Measurements from ENCODE around the gene TAB3. TPM values are rescaled to one million over a fixed set of nuclear protein-coding genes. Genes with fewer than 3 reads are reported as not detected.

Gene TAB3
- total RNA-seq, 1 donor from 2014 or later, result 26.1 TPM

DNA sequence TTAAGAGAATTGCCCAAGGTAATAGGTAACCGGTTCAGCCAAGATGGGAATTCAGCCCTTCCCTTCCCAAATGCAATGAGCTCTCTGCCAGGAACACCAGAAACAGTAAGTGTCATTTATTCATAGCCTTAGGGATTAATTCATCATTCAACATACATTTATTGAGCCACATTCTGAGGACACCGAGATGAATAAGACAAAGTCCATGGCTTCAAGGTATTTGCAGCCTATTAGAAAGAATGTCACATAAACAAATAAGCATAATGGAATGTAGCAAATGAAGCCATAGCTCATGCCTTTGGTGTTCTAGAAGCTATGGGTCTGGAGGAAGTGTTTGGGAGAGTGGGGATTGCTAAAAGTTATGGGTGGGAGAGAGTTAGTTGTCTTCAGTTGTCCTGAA, 6.3 kb upstream of the TAB3 start:
- peaks cover 3% of the 10 kb centered on the region for H3K4me1 Mint-ChIP-seq (ENCODE audit: unreplicated experiment)
- H3K36me3 Mint-ChIP-seq, result peaks cover 4% of the 10 kb centered on the region
- H3K27ac Mint-ChIP-seq, result peak overlapping the region; percentile 51
- peaks cover 15% of the 10 kb centered on the region for H3K9me3 Mint-ChIP-seq
- H3K4me3 Mint-ChIP-seq, result no peak overlapping the region
- H3K27me3 Mint-ChIP-seq, result no peaks in the 10 kb centered on the region
- TF ChIP-seq, protein P1, sequence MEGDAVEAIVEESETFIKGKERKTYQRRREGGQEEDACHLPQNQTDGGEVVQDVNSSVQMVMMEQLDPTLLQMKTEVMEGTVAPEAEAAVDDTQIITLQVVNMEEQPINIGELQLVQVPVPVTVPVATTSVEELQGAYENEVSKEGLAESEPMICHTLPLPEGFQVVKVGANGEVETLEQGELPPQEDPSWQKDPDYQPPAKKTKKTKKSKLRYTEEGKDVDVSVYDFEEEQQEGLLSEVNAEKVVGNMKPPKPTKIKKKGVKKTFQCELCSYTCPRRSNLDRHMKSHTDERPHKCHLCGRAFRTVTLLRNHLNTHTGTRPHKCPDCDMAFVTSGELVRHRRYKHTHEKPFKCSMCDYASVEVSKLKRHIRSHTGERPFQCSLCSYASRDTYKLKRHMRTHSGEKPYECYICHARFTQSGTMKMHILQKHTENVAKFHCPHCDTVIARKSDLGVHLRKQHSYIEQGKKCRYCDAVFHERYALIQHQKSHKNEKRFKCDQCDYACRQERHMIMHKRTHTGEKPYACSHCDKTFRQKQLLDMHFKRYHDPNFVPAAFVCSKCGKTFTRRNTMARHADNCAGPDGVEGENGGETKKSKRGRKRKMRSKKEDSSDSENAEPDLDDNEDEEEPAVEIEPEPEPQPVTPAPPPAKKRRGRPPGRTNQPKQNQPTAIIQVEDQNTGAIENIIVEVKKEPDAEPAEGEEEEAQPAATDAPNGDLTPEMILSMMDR (conservative IDR thresholded peaks at IDR 0.05), result no peak
- DNase-seq (ENCODE audit: extremely low spot score, unreplicated experiment), result no peak

DNA sequence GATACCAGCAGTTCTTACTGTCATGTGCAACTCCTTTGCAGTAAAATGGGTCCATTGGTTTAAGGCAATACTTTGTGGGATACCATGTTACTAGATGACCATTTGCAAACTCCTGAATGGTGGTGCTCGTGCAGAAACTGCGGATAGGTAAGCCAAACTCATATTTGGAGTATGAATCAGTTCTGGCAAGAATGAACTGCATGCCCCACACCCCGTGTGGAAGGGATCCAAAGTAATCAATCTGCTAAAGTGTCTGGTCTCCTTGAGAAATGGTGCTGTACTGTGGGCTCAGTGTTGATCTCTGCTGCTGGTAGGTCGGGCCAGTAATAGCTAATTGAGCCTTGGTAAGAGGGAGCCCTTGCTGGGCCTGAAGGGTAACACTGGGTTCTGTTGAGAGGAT, 4.2 kb upstream of the TAB3 start:
- Mint-ChIP-seq H3K27me3 (no peaks in the 10 kb centered on the region), H3K27ac (peak overlapping the region; percentile 56), H3K9me3 (peaks cover 15% of the 10 kb centered on the region), H3K36me3 (peaks cover 4% of the 10 kb centered on the region), H3K4me1 (ENCODE audit: unreplicated experiment) (peaks cover 7% of the 10 kb centered on the region), H3K4me3 (no peak overlapping the region)
- DNase-seq (ENCODE audit: extremely low spot score, unreplicated experiment), result no peak
- TF ChIP-seq, protein P1 (conservative IDR thresholded peaks at IDR 0.05), result no peak

GRCh38 chrX:30892591-30892990, 3.5 kb upstream of the TAB3 start:
- H3K27ac Mint-ChIP-seq, result peak overlapping the region; percentile 95
- H3K4me3 Mint-ChIP-seq, result peak overlapping the region; percentile 78
- H3K36me3 Mint-ChIP-seq, result peaks cover 4% of the 10 kb centered on the region
- TF ChIP-seq, protein P1 (conservative IDR thresholded peaks at IDR 0.05), result no peak
- H3K27me3 Mint-ChIP-seq, result no peaks in the 10 kb centered on the region
- DNase-seq (ENCODE audit: extremely low spot score, unreplicated experiment), result no peak
- peaks cover 7% of the 10 kb centered on the region for H3K4me1 Mint-ChIP-seq (ENCODE audit: unreplicated experiment)
- peaks cover 15% of the 10 kb centered on the region for H3K9me3 Mint-ChIP-seq

DNA sequence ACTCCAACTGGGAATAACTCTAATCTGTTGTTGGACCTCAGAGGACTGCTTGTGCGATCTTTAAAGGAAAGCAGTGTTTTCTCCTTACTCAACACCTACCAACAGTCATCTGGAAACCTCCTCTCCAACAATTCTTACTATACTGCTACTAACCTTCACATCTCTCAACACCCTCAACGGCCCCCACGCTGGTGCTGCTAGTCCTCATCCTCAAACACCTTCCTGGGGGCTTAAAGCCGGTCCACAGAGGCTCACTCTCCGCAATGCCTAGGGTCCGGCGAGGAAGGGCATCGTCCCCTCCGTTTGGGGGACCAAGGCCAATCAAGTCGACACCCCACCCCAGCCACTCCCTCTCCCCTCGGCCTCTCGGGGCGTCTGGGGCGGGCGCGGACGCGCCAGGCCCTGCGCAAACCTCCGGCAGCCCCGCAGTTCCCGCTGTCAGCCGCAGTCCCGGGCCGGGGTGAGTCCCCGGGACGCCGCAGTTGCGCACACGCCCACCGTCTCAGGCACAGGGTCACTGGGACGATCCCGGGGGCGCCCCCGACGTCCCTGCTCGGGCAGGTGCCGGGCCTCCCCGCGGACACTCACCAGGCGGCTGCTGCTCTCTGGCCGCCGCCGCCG, 418 bp downstream of the TAB3 start:
- Mint-ChIP-seq H3K9me3 (peaks cover 6% of the 10 kb centered on the region), H3K4me1 (ENCODE audit: unreplicated experiment) (peaks cover 4% of the 10 kb centered on the region), H3K27ac (peak overlapping the region; percentile 97), H3K36me3 (peaks cover 3% of the 10 kb centered on the region), H3K4me3 (peak overlapping the region; percentile 89), H3K27me3 (no peaks in the 10 kb centered on the region)
- TF ChIP-seq, protein P1 (conservative IDR thresholded peaks at IDR 0.05), result no peak
- DNase-seq (ENCODE audit: extremely low spot score, unreplicated experiment), result peak; percentile 69

GRCh38 chrX:30887721-30888120, 1.3 kb downstream of the TAB3 start:
- no peaks in the 10 kb centered on the region for H3K27me3 Mint-ChIP-seq
- peaks cover 3% of the 10 kb centered on the region for H3K36me3 Mint-ChIP-seq
- H3K27ac Mint-ChIP-seq, result peak overlapping the region; percentile 74
- H3K4me1 Mint-ChIP-seq (ENCODE audit: unreplicated experiment), result peaks cover 4% of the 10 kb centered on the region
- H3K4me3 Mint-ChIP-seq, result peak overlapping the region; percentile 89
- DNase-seq (ENCODE audit: extremely low spot score, unreplicated experiment), result no peak
- TF ChIP-seq, protein P1 (conservative IDR thresholded peaks at IDR 0.05), result no peak
- H3K9me3 Mint-ChIP-seq, result peaks cover 5% of the 10 kb centered on the region

Measured in type B pancreatic cell (in vitro differentiated cells).